Common myeloid progenitor, CD34-positive (primary cell): ENCODE data around the gene PIK3CG.
"Not testable (repeated sequence)": the region's sequence is repeated elsewhere in the genome, so short reads cannot be mapped to it uniquely, and the experiment has no call there.

Experiments
- CTCF ChIA-PET: fragments of 350-600 bp; sonication (Branson Sonifier 250); formaldehyde crosslinking; loops from one replicate; lab custom pipeline; 2021; ENCODE audit warnings: antibody characterized with exemption; lab: Charles Lee
- POLR2A ChIA-PET: fragments of 350-600 bp; sonication (Branson Sonifier 250); formaldehyde crosslinking; loops from one replicate; lab custom pipeline; 2021; ENCODE audit warnings: antibody characterized with exemption; lab: Charles Lee
- DNase-seq, 3 donors: peaks; one replicate each; pipeline versions ENCODE4 v3.0.0 to v3.0.0-alpha.2; 2013
- H3K27ac ChIP-seq, 2 experiments: 1 replicate in 1 of 2; 2 replicates in 1 of 2; pipeline ENCODE4 v1.7.0; 2013; ENCODE audit warnings: inconsistent platforms in 2 of 2, low read length in 2 of 2, mild to moderate bottlenecking in 2 of 2, low read depth in 1 of 2, moderate library complexity in 1 of 2; ENCODE audit not compliant: severe bottlenecking in 2 of 2, insufficient read depth in 1 of 2, poor library complexity in 1 of 2
- H3K27me3 ChIP-seq, 5 experiments: replicated peaks in 2 of 5; 1 replicate in 3 of 5; 2 replicates in 2 of 5; pipeline versions ENCODE4 v1.6.1 to v1.7.0; 2013; ENCODE audit warnings: low read length in 4 of 5, mild to moderate bottlenecking in 2 of 5, moderate library complexity in 2 of 5, inconsistent platforms in 1 of 5; ENCODE audit not compliant: insufficient read depth in 5 of 5, control insufficient read depth in 4 of 5
- H3K36me3 ChIP-seq, 4 experiments: 1 replicate in 2 of 4; 2 replicates in 2 of 4; pipeline versions ENCODE4 v1.6.1 to v1.7.0; 2013; ENCODE audit warnings: low read length in 3 of 4, control low read depth in 1 of 4, mild to moderate bottlenecking in 1 of 4; ENCODE audit not compliant: control insufficient read depth in 4 of 4, insufficient read depth in 4 of 4
- H3K4me1 ChIP-seq, 4 experiments: 1 replicate in 3 of 4; 2 replicates in 1 of 4; pipeline versions ENCODE4 v1.6.1 to v1.7.1; 2013; ENCODE audit warnings: low read length in 3 of 4, mild to moderate bottlenecking in 3 of 4, control low read depth in 1 of 4, inconsistent platforms in 1 of 4, moderate library complexity in 1 of 4; ENCODE audit not compliant: control insufficient read depth in 4 of 4, insufficient read depth in 4 of 4; ENCODE audit errors: control extremely low read depth in 1 of 4
- H3K4me3 ChIP-seq, 7 experiments: 1 replicate in 4 of 7; 2 replicates in 3 of 7; pipeline versions ENCODE4 v1.5.1 to v1.7.0; 2013; ENCODE audit warnings: mild to moderate bottlenecking in 7 of 7, low read length in 6 of 7, moderate library complexity in 6 of 7, inconsistent platforms in 2 of 7, low read depth in 2 of 7, control low read depth in 1 of 7; ENCODE audit not compliant: insufficient read depth in 4 of 7, control insufficient read depth in 1 of 7; ENCODE audit errors: extremely low read depth in 1 of 7
- H3K9me3 ChIP-seq, 5 experiments: 1 replicate in 4 of 5; 2 replicates in 1 of 5; pipeline versions ENCODE4 v1.6.1 to v1.7.1; 2013; ENCODE audit warnings: low read length in 4 of 5, mild to moderate bottlenecking in 2 of 5, inconsistent platforms in 1 of 5, low read depth in 1 of 5, moderate library complexity in 1 of 5; ENCODE audit not compliant: control insufficient read depth in 4 of 5, insufficient read depth in 2 of 5; ENCODE audit errors: control extremely low read depth in 1 of 5
- WGBS: methylation state at CpG from one replicate; pipeline ENCODE4 v1.1.5; 2013; ENCODE audit not compliant: insufficient coverage; 5-methylcytosine and 5-hydroxymethylcytosine counted together

Gene PIK3CG

GRCh38 chr7:106841896-106842390, 23.1 kb upstream of the PIK3CG start:
- Histone ChIP-seq H3K27me3 (no peaks in the 10 kb centered on the region), H3K36me3 (no peaks in the 10 kb centered on the region), H3K4me3 (no peak overlapping the region), H3K4me1 (no peaks in the 10 kb centered on the region), H3K27ac (no peak overlapping the region), H3K9me3 (peaks cover 0 to 4% (median 0%) of the 10 kb centered on the region in 5 experiments)
- CTCF ChIA-PET, result no interaction called here
- POLR2A ChIA-PET, result no interaction called here
- no peak for DNase-seq

- POLR2A ChIA-PET, result no interaction called here
- CTCF ChIA-PET, result no interaction called here
Observed at GRCh38 chr7:106844279-106844997, 20.6 kb upstream of the PIK3CG start.

GRCh38 chr7:106848049-106848448, 17.0 kb upstream of the PIK3CG start:
- no CpG with 5 or more reads among the region's 1 CpG for WGBS
- Histone ChIP-seq H3K27me3 (no peaks in the 10 kb centered on the region), H3K27ac (no peak overlapping the region), H3K9me3 (no peaks in the 10 kb centered on the region), H3K4me3 (no peak overlapping the region), H3K4me1 (no peaks in the 10 kb centered on the region), H3K36me3 (no peaks in the 10 kb centered on the region)
- ChIA-PET CTCF (interaction anchor here (2.0 kb wide), 1 partner anchor 12 kb away, joined by 4 read pairs; no protein-coding TSS in a partner anchor), POLR2A (no interaction called here)
- DNase-seq, result no peak

More at GRCh38 chr7:106844279-106844997, 20.6 kb upstream of the PIK3CG start:
- WGBS, result 94% methylated on average over 6 of the region's 11 CpGs
- Histone ChIP-seq H3K9me3 (no peaks in the 10 kb centered on the region), H3K27me3 (no peaks in the 10 kb centered on the region), H3K27ac (no peak overlapping the region), H3K4me3 (no peak overlapping the region), H3K36me3 (no peaks in the 10 kb centered on the region), H3K4me1 (no peaks in the 10 kb centered on the region)
- no peak for DNase-seq

GRCh38 chr7:106848851-106849442, 16.1 kb upstream of the PIK3CG start:
- no peak overlapping the region for H3K27ac ChIP-seq
- H3K4me3 ChIP-seq, result no peak overlapping the region
- no CpG with 5 or more reads among the region's 1 CpG for WGBS
- no peak for DNase-seq
- H3K27me3 ChIP-seq, result no peaks in the 10 kb centered on the region
- H3K36me3 ChIP-seq, result no peaks in the 10 kb centered on the region
- H3K9me3 ChIP-seq, result no peaks in the 10 kb centered on the region
- ChIA-PET POLR2A (no interaction called here), CTCF (interaction anchor here (2.0 kb wide), 1 partner anchor 11 kb away, joined by 4 read pairs; no protein-coding TSS in a partner anchor)
- no peaks in the 10 kb centered on the region for H3K4me1 ChIP-seq

GRCh38 chr7:106851632-106852031, 13.4 kb upstream of the PIK3CG start:
- CTCF ChIA-PET, result interaction anchor here (1.0 to 1.4 kb wide), 2 partner anchors 21 to 676 kb away, joined by 3 read pairs; no protein-coding TSS in a partner anchor
- WGBS, result 100% methylated on average over 4 of the region's 7 CpGs
- H3K4me3 ChIP-seq, H3K27ac ChIP-seq, H3K9me3 ChIP-seq, H3K4me1 ChIP-seq, H3K36me3 ChIP-seq, POLR2A ChIA-PET, DNase-seq, H3K27me3 ChIP-seq: not testable (repeated sequence)

GRCh38 chr7:106853250-106853908, 11.7 kb upstream of the PIK3CG start:
- WGBS, result 98% methylated on average over 8 of the region's 9 CpGs
- ChIA-PET POLR2A (no interaction called here), CTCF (no interaction called here)
- Histone ChIP-seq H3K9me3 (peaks cover 0 to 2% (median 0%) of the 10 kb centered on the region in 5 experiments), H3K4me1 (no peaks in the 10 kb centered on the region), H3K4me3 (no peak overlapping the region), H3K27me3 (no peaks in the 10 kb centered on the region), H3K36me3 (no peaks in the 10 kb centered on the region), H3K27ac (no peak overlapping the region)
- DNase-seq, result no peak
